Breast epithelium (tissue), 3 donors: Measurements from ENCODE around the gene VPS13C.

Experiments used
- POLR2A ChIP-seq: fragments of 450-650 bp; IDR thresholded peaks from one replicate; pipeline ENCODE4 v1.6.1; 2016; ENCODE audit warnings: antibody characterized with exemption, mild to moderate bottlenecking, moderate library complexity
- TF ChIP-seq, protein P1 (sequence below), 3 donors: fragments of 450-650 bp; IDR thresholded peaks; one replicate each; pipeline ENCODE4 v1.5.1; 2016 to 2017; ENCODE audit warnings: antibody characterized with exemption in 3 of 3, mild to moderate bottlenecking in 3 of 3, moderate library complexity in 3 of 3

DNA sequence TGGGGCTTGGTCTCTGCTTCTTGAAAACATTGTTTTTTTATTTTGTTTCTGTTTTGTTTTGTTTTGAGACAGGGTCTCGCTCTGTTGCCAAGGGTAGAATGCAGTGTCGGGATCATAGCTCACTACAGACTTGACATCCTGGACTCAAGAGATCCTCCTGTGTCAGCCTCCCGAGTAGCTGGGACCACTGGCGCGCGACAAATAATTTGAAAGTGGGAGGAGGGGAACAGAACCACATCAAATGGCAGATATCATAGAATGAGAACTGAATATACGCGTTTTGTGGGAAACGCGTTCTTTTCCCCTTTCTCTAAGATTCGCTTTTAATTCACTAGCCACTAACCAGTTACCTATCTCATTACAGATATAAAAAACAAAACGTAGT, 641 bp upstream of the VPS13C start:
- TF ChIP-seq, protein P1, sequence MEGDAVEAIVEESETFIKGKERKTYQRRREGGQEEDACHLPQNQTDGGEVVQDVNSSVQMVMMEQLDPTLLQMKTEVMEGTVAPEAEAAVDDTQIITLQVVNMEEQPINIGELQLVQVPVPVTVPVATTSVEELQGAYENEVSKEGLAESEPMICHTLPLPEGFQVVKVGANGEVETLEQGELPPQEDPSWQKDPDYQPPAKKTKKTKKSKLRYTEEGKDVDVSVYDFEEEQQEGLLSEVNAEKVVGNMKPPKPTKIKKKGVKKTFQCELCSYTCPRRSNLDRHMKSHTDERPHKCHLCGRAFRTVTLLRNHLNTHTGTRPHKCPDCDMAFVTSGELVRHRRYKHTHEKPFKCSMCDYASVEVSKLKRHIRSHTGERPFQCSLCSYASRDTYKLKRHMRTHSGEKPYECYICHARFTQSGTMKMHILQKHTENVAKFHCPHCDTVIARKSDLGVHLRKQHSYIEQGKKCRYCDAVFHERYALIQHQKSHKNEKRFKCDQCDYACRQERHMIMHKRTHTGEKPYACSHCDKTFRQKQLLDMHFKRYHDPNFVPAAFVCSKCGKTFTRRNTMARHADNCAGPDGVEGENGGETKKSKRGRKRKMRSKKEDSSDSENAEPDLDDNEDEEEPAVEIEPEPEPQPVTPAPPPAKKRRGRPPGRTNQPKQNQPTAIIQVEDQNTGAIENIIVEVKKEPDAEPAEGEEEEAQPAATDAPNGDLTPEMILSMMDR (IDR thresholded peaks at IDR 0.05): no peak
- TF ChIP-seq POLR2A: no peak
